AG04450 (cell line): Measurements from ENCODE around the gene CMKLR1. TPM values are rescaled to one million over a fixed set of nuclear protein-coding genes. Genes with fewer than 3 reads are reported as not detected.

Experiments
- CTCF ChIA-PET: fragments of 300-600, 350-600 bp; formaldehyde crosslinking; extraction: SDS; loops from one replicate; lab custom pipeline; 2022; ENCODE audit warnings: antibody characterized with exemption, inconsistent platforms; lab: Charles Lee
- POLR2A ChIA-PET: fragments of 350-600 bp; formaldehyde crosslinking; extraction: SDS; loops from one replicate; lab custom pipeline; 2021; ENCODE audit warnings: antibody characterized with exemption, inconsistent platforms; lab: Yijun Ruan, JAX
- DNase-seq: peaks from one replicate; pipeline ENCODE4 v3.0.0-alpha.2; 2011; ENCODE audit warnings: low read depth, low spot score
- H3K27ac ChIP-seq: one replicate; pipeline ENCODE4 v1.5.1; 2012; ENCODE audit warnings: low read depth, low read length, control low read depth
- H3K27me3 ChIP-seq: one replicate; pipeline ENCODE4 v1.6.0; 2012; ENCODE audit warnings: low read length; ENCODE audit not compliant: control insufficient read depth, insufficient read depth
- H3K4me3 ChIP-seq: 2 replicates; pipeline ENCODE4 v1.5.1; 2011; ENCODE audit warnings: mild to moderate bottlenecking, low read depth, low read length, control low read depth
- H3K9me3 ChIP-seq: 2 replicates; pipeline ENCODE4 v1.5.1; 2012; ENCODE audit warnings: low read length; ENCODE audit not compliant: control insufficient read depth, insufficient read depth
- CTCF ChIP-seq: IDR thresholded peaks from 2 replicates; pipeline ENCODE4 v1.5.1; 2011; ENCODE audit warnings: low read depth, low read length, control low read depth, inconsistent platforms
- polyA plus RNA-seq: library from polyadenylated mRNA; depleted of rRNA; stranded (reverse); fragments of >200 nt; gene quantifications from 2 replicates; pipeline ENCODE4 v1.2.3, GENCODE V29; 2011

CMKLR1 gene
- polyA plus RNA-seq, 1 experiment: 0.12 TPM

- no peaks in the 10 kb centered on the region for H3K27me3 ChIP-seq
- no peaks in the 10 kb centered on the region for H3K9me3 ChIP-seq
- H3K27ac ChIP-seq: no peak overlapping the region
- POLR2A ChIA-PET: no interaction called here
- H3K4me3 ChIP-seq: no peak overlapping the region
- CTCF ChIA-PET: no interaction called here
- TF ChIP-seq CTCF: no peak
- no peak for DNase-seq
These were observed 69.9 kb downstream of the CMKLR1 start for GRCh38 chr12:108269224-108269623.

GRCh38 chr12:108268397-108268796, 70.7 kb downstream of the CMKLR1 start:
- CTCF ChIA-PET: no interaction called here
- no peak for TF ChIP-seq CTCF
- H3K9me3 ChIP-seq: no peaks in the 10 kb centered on the region

GRCh38 chr12:108267450-108267849, 71.7 kb downstream of the CMKLR1 start:
- POLR2A ChIA-PET: no interaction called here
- H3K9me3 ChIP-seq: no peaks in the 10 kb centered on the region
- no peak overlapping the region for H3K27ac ChIP-seq
- DNase-seq: no peak
- CTCF ChIA-PET: interaction anchor here (0.6 kb wide), 1 partner anchor 682 kb away, joined by 3 read pairs; no protein-coding TSS in a partner anchor
- no peak overlapping the region for H3K4me3 ChIP-seq
- TF ChIP-seq CTCF: no peak
- H3K27me3 ChIP-seq: no peaks in the 10 kb centered on the region

More at GRCh38 chr12:108268397-108268796, 70.7 kb downstream of the CMKLR1 start:
- H3K4me3 ChIP-seq: no peak overlapping the region
- no peak for DNase-seq
- H3K27me3 ChIP-seq: no peaks in the 10 kb centered on the region
- POLR2A ChIA-PET: no interaction called here
- H3K27ac ChIP-seq: no peak overlapping the region

GRCh38 chr12:108266131-108266530, 73.0 kb downstream of the CMKLR1 start:
- ChIA-PET CTCF (no interaction called here), POLR2A (no interaction called here)
- H3K9me3 ChIP-seq: no peaks in the 10 kb centered on the region
- no peak for DNase-seq
- no peak overlapping the region for H3K4me3 ChIP-seq
- no peak for TF ChIP-seq CTCF
- no peak overlapping the region for H3K27ac ChIP-seq
- H3K27me3 ChIP-seq: no peaks in the 10 kb centered on the region

GRCh38 chr12:108265505-108265904, 73.6 kb downstream of the CMKLR1 start:
- Histone ChIP-seq H3K4me3 (no peak overlapping the region), H3K9me3 (no peaks in the 10 kb centered on the region), H3K27me3 (no peaks in the 10 kb centered on the region), H3K27ac (no peak overlapping the region)
- POLR2A ChIA-PET: no interaction called here
- TF ChIP-seq CTCF: no peak
- no peak for DNase-seq
- CTCF ChIA-PET: no interaction called here
